Uterus (tissue), 4 donors: ENCODE data around the gene MUC5B. TPM values are rescaled to one million over a fixed set of nuclear protein-coding genes. Genes with fewer than 3 reads are reported as not detected.

Experiments used
- DNase-seq, 2 donors: peaks; one replicate each; pipeline ENCODE4 v3.0.0-alpha.2; 2019 to 2020
- H3K27ac ChIP-seq, 2 donors: fragments of 200-600 bp; sonication (generic); 1 replicate in 1 of 2; 2 replicates in 1 of 2; pipeline ENCODE4 v1.5.1; 2016 to 2018
- H3K27me3 ChIP-seq, 2 donors: fragments of 200-600 bp; sonication (generic); one replicate each; pipeline ENCODE4 v1.5.1; 2018 to 2019; ENCODE audit warnings: control low read depth in 1 of 2
- H3K36me3 ChIP-seq, 2 donors: fragments of 200-600 bp; sonication (generic); one replicate each; pipeline ENCODE4 v1.5.1; 2019; ENCODE audit warnings: control low read depth in 1 of 2
- H3K4me1 ChIP-seq, 2 donors: fragments of 200-600 bp; sonication (generic); one replicate each; pipeline ENCODE4 v1.5.1; 2018 to 2019; ENCODE audit warnings: control low read depth in 1 of 2
- H3K4me3 ChIP-seq, 2 donors: fragments of 200-600 bp; sonication (generic); 1 replicate in 1 of 2; 2 replicates in 1 of 2; pipeline ENCODE4 v1.5.1; 2018 to 2019; ENCODE audit warnings: mild to moderate bottlenecking in 1 of 2
- H3K9me3 ChIP-seq, 2 donors: fragments of 200-600 bp; sonication (generic); one replicate each; pipeline ENCODE4 v1.5.1; 2019; ENCODE audit warnings: control low read depth in 1 of 2
- POLR2A ChIP-seq, 2 donors: fragments of 450-650 bp; IDR thresholded peaks; one replicate each; pipeline ENCODE4 v1.6.1; 2016; ENCODE audit warnings: antibody characterized with exemption in 2 of 2, mild to moderate bottlenecking in 1 of 2, moderate library complexity in 1 of 2
- intact Hi-C: fragments of 100-400 bp; cut with DNase I; formaldehyde crosslinking; loops from one replicate; pipeline ENCODE4 v1.15.1; 2023; ENCODE audit warnings: low total_unique reads
- total RNA-seq, 4 donors: library from RNA; depleted of rRNA in 3 of 4; stranded (reverse); fragments of >200 nt in 3 of 4; gene quantifications; one replicate each; pipeline versions ENCODE4 v1.1.0 to v1.2.4, GENCODE V29; 2014 to 2023
- TF ChIP-seq, protein P1 (sequence below), 4 experiments: fragments of 200-600 bp in 2 of 4; fragments of 450-650 bp in 2 of 4; sonication (generic) in 2 of 4; IDR thresholded peaks; one replicate each; pipeline ENCODE4 v1.5.1; 2016 to 2019; ENCODE audit warnings: antibody characterized with exemption in 4 of 4, mild to moderate bottlenecking in 2 of 4, moderate library complexity in 1 of 4
- donor health status: DM: yes; HTN: yes; CAD: no.

Gene MUC5B
- total RNA-seq, 4 donors from 2014 or later: under 0.01 to 3.8 (median 0.71) TPM

DNA sequence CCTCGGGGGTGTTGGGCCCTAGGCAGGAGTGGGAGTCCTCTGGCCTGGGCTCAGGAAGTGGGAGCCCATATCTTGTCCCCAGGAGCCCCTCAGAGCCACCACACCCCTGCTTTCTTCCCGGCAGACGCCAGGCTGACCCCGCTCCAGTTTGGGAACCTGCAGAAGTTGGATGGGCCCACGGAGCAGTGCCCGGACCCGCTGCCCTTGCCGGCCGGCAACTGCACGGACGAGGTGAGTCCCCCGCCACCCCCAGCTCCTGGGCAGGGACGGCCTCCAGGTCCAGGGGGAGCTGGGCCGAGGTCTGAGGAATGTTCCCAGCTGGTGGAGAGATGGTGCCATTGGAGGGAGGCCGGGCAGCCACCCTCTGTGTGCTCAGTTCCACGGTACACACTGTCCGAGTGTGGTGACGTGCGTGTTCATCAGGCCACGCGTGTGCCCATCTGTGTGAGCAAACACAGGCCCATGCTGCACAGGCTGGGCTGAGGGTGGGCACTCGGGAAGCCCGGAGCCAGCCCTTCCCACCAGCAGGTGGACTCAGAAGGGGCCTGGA, 4.8 kb downstream of the MUC5B start:
- H3K36me3 ChIP-seq: no peaks in the 10 kb centered on the region
- intact Hi-C loops: no loop called here
- peaks cover 0 to 5% of the 10 kb centered on the region in 2 donors for H3K27me3 ChIP-seq
- no peak for DNase-seq
- H3K27ac ChIP-seq: no peak overlapping the region
- no peak overlapping the region for H3K4me3 ChIP-seq
- TF ChIP-seq, protein P1, sequence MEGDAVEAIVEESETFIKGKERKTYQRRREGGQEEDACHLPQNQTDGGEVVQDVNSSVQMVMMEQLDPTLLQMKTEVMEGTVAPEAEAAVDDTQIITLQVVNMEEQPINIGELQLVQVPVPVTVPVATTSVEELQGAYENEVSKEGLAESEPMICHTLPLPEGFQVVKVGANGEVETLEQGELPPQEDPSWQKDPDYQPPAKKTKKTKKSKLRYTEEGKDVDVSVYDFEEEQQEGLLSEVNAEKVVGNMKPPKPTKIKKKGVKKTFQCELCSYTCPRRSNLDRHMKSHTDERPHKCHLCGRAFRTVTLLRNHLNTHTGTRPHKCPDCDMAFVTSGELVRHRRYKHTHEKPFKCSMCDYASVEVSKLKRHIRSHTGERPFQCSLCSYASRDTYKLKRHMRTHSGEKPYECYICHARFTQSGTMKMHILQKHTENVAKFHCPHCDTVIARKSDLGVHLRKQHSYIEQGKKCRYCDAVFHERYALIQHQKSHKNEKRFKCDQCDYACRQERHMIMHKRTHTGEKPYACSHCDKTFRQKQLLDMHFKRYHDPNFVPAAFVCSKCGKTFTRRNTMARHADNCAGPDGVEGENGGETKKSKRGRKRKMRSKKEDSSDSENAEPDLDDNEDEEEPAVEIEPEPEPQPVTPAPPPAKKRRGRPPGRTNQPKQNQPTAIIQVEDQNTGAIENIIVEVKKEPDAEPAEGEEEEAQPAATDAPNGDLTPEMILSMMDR (IDR thresholded peaks at IDR 0.05): no peak
- no peak for TF ChIP-seq POLR2A (IDR thresholded peaks at IDR 0.05)
- no peaks in the 10 kb centered on the region for H3K9me3 ChIP-seq
- no peaks in the 10 kb centered on the region for H3K4me1 ChIP-seq

DNA sequence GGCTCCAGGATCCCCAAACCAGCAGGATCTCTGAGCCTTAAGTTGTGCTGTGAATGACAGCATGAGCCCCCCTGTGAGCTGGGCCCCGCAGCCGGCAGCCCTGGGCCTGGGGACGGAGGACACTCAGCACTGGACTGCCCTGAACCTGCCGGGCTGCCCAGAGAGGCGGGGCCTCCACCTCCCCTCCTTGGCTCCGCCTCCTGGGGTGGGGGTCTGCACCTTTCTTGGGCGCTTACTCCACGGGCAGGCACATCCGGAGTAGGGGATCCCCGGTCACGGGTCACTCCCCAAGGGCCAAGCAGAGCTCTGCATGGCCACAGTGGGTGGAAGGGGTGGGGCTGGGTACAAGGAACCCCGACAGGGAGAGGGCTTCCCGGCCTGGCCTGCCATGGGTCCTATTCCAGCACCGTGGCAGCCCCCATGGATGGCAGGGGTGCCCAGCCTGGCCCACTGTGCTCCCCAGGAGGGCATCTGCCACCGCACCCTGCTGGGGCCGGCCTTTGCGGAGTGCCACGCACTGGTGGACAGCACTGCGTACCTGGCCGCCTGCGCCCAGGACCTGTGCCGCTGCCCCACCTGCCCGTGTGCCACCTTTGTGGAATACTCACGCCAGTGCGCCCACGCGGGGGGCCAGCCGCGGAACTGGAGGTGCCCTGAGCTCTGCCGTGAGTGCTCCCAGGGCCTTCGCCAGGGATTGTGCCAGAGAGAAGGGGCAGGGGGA, 5.4 kb downstream of the MUC5B start:
- Histone ChIP-seq H3K4me3 (no peak overlapping the region), H3K36me3 (no peaks in the 10 kb centered on the region), H3K27me3 (peaks cover 0 to 5% of the 10 kb centered on the region in 2 donors), H3K4me1 (no peaks in the 10 kb centered on the region), H3K27ac (no peak overlapping the region), H3K9me3 (no peaks in the 10 kb centered on the region)
- intact Hi-C loops: no loop called here
- no peak for DNase-seq
- TF ChIP-seq, protein P1 (IDR thresholded peaks at IDR 0.05): no peak
- no peak for TF ChIP-seq POLR2A (IDR thresholded peaks at IDR 0.05)

DNA sequence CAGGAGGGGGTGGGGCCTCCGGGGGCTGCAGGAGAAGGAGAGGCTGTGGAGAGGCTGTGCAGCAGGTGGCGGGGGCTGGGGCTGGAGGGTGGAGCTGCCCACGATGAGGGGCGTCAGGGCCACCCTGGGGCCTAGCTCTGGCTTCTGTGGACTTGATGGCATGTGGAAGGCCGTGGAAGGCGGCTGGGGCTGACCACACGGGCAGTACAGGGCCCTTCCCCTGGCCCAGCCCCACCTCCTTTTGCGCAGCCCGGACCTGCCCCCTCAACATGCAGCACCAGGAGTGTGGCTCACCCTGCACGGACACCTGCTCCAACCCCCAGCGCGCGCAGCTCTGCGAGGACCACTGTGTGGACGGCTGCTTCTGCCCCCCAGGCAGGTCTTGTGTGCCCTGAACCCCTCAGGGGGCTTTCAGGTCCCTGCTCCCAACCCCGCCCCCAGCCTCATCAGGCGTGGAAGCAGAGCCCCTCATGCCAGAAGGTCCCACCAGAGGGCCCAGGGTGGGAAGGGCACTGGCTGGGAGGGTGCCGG, 6.1 kb downstream of the MUC5B start:
- no peak for TF ChIP-seq POLR2A (IDR thresholded peaks at IDR 0.05)
- TF ChIP-seq, protein P1 (IDR thresholded peaks at IDR 0.05): no peak
- Histone ChIP-seq H3K9me3 (no peaks in the 10 kb centered on the region), H3K4me1 (no peaks in the 10 kb centered on the region), H3K27ac (no peak overlapping the region), H3K27me3 (peaks cover 0 to 5% of the 10 kb centered on the region in 2 donors), H3K4me3 (no peak overlapping the region), H3K36me3 (no peaks in the 10 kb centered on the region)
- intact Hi-C loops: no loop called here
- DNase-seq: no peak

DNA sequence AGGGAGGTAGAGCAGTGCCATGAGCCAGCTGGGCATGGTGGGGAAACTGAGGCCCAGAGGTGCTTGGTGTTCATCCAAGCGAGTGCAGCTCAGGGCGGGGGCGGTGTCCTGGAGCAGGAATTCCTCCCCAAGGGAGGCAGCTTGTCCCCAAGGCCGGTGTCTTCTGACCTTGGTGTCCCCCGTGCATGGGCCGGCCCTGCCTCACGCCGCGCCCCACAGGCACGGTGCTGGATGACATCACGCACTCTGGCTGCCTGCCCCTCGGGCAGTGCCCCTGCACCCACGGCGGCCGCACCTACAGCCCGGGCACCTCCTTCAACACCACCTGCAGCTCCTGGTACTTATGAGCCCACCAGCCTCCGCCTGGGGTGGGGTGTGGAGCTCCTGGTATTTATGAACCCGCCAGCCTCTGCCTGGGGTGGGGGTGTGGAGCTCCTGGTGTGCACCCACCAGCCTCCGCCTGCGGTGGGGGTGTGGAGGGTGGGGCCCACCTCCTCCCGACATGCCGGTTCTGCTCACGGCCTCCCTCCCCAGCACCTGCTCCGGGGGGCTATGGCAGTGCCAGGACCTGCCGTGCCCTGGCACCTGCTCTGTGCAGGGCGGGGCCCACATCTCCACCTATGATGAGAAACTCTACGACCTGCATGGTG, 6.7 kb downstream of the MUC5B start:
- intact Hi-C loops: no loop called here
- TF ChIP-seq POLR2A (IDR thresholded peaks at IDR 0.05): no peak
- TF ChIP-seq, protein P1 (IDR thresholded peaks at IDR 0.05): no peak
- Histone ChIP-seq H3K9me3 (no peaks in the 10 kb centered on the region), H3K4me3 (no peak overlapping the region), H3K27ac (no peak overlapping the region), H3K4me1 (no peaks in the 10 kb centered on the region), H3K27me3 (peaks cover 0 to 5% of the 10 kb centered on the region in 2 donors), H3K36me3 (no peaks in the 10 kb centered on the region)
- DNase-seq: no peak

DNA sequence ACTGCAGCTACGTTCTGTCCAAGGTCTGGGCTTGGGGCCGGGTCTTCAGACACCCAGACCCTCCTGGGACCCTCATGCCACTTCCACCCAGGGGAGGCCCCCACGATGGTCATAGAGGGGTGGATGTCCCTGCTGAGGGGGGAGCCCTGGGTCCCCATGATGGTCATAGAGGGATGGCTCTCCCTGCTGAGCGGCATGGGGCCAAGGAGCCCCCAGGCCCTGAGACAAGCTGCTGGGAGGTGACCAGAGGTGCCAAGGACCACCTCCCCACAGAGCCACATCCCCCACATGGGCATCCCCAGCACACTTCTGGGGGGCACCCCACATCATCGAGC, 7.2 kb downstream of the MUC5B start:
- TF ChIP-seq, protein P1 (IDR thresholded peaks at IDR 0.05): no peak
- TF ChIP-seq POLR2A (IDR thresholded peaks at IDR 0.05): no peak
- Histone ChIP-seq H3K9me3 (no peaks in the 10 kb centered on the region), H3K36me3 (no peaks in the 10 kb centered on the region), H3K4me3 (no peak overlapping the region), H3K27ac (no peak overlapping the region), H3K4me1 (no peaks in the 10 kb centered on the region), H3K27me3 (peaks cover 0 to 5% of the 10 kb centered on the region in 2 donors)
- no peak for DNase-seq
- intact Hi-C loops: no loop called here
